Transverse colon (tissue), 4 donors: ENCODE results near the gene NPPA. TPM values are rescaled to one million over a fixed set of nuclear protein-coding genes. Genes with fewer than 3 reads are reported as not detected.

Source experiments
- DNase-seq: peaks from one replicate; pipeline ENCODE4 v3.0.0-alpha.2; 2019
- H3K27ac ChIP-seq, 4 donors: fragments of 200-600 bp; sonication (generic); 2 replicates each; pipeline ENCODE4 v1.5.1; 2016 to 2018; ENCODE audit warnings: inconsistent platforms in 4 of 4
- H3K27me3 ChIP-seq: fragments of 200-600 bp; sonication (generic); 2 replicates; pipeline ENCODE4 v1.5.1; 2017; ENCODE audit warnings: inconsistent platforms
- H3K36me3 ChIP-seq, 4 donors: fragments of 200-600 bp; sonication (generic); 2 replicates each; pipeline ENCODE4 v1.5.1; 2017 to 2019; ENCODE audit warnings: inconsistent platforms in 4 of 4
- H3K4me1 ChIP-seq, 4 donors: fragments of 200-600 bp; sonication (generic); 2 replicates each; pipeline ENCODE4 v1.5.1; 2017 to 2020; ENCODE audit warnings: inconsistent platforms in 4 of 4
- H3K4me3 ChIP-seq, 4 donors: fragments of 200-600 bp; sonication (generic); 1 replicate in 1 of 4; 2 replicates in 3 of 4; pipeline versions ENCODE4 v1.5.1 to v1.6.1; 2017 to 2019; ENCODE audit warnings: inconsistent platforms in 4 of 4
- H3K9me3 ChIP-seq, 2 donors: fragments of 200-600 bp; sonication (generic); 2 replicates each; pipeline ENCODE4 v1.5.1; 2017 to 2019; ENCODE audit warnings: inconsistent platforms in 2 of 2
- EP300 ChIP-seq: sonication (generic); formaldehyde crosslinking; IDR thresholded peaks from one replicate; pipeline ENCODE4 v1.6.1; 2017; ENCODE audit warnings: antibody characterized with exemption, low read depth
- POLR2A ChIP-seq: fragments of 450-650 bp; IDR thresholded peaks from one replicate; pipeline ENCODE4 v1.6.1; 2016; ENCODE audit warnings: antibody characterized with exemption, mild to moderate bottlenecking, moderate library complexity
- POLR2AphosphoS5 ChIP-seq, 3 donors: sonication (generic); formaldehyde crosslinking; IDR thresholded peaks; one replicate each; pipeline ENCODE4 v1.6.1; 2016; ENCODE audit warnings: antibody characterized with exemption in 3 of 3
- WGBS, 2 donors: methylation state at CpG; one replicate each; pipeline ENCODE4 v1.1.5; 2018; ENCODE audit warnings: low coverage in 1 of 2; 5-methylcytosine and 5-hydroxymethylcytosine counted together
- in situ Hi-C, 4 donors: fragments of 200-750 bp; cut with MboI; loops; one replicate each; pipeline versions ENCODE4 v1.15.0 to v1.15.1; 2017; ENCODE audit warnings: low sequenced_read_pairs in 3 of 4, low pct_ligation_motif_present in 1 of 4, low pct_unique_long_range_greater_than_20kb in 1 of 4
- intact Hi-C: fragments of 100-400 bp; cut with DNase I; formaldehyde crosslinking; loops from one replicate; pipeline ENCODE4 v1.15.1; 2023; ENCODE audit warnings: low total_unique reads
- total RNA-seq, 4 donors: library from RNA; depleted of rRNA; stranded (reverse); fragments of >200 nt; gene quantifications; one replicate each; pipeline ENCODE4 v1.1.0, GENCODE V29; 2016
- TF ChIP-seq, protein P1 (sequence below), 5 experiments: fragments of 200-600 bp in 3 of 5; fragments of 450-650 bp in 2 of 5; sonication (generic) in 3 of 5; IDR thresholded peaks; 1 replicate in 2 of 5; 2 replicates in 3 of 5; pipeline ENCODE4 v1.5.1; 2016 to 2017; ENCODE audit warnings: antibody characterized with exemption in 5 of 5, inconsistent platforms in 3 of 5, mild to moderate bottlenecking in 2 of 5, moderate library complexity in 1 of 5

Gene NPPA
- total RNA-seq, 4 donors from 2014 or later, result not detected

DNA sequence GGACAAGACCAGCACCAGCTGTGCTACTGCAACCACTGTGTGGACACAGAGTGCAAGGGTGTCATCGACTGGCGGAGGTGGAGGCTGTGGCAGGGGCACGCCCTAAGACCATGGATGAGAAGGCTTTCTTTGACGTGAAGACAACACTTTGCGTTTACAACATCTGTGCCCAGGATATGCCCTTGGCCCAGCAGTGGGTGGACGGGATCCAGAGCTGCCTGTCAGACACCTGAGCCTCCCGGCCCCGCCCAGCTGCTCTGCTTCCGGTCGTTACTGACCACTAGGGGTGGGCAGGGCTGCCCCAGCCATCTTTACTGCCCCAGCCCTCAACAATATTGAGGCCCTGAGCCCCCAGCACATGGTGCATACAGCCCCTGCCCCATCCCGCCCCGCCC lies 32.6 kb upstream of the NPPA start:
- TF ChIP-seq EP300, result no peak
- no peak for TF ChIP-seq POLR2AphosphoS5 (IDR thresholded peaks at IDR 0.05)
- no peak for TF ChIP-seq POLR2A
- TF ChIP-seq, protein P1, sequence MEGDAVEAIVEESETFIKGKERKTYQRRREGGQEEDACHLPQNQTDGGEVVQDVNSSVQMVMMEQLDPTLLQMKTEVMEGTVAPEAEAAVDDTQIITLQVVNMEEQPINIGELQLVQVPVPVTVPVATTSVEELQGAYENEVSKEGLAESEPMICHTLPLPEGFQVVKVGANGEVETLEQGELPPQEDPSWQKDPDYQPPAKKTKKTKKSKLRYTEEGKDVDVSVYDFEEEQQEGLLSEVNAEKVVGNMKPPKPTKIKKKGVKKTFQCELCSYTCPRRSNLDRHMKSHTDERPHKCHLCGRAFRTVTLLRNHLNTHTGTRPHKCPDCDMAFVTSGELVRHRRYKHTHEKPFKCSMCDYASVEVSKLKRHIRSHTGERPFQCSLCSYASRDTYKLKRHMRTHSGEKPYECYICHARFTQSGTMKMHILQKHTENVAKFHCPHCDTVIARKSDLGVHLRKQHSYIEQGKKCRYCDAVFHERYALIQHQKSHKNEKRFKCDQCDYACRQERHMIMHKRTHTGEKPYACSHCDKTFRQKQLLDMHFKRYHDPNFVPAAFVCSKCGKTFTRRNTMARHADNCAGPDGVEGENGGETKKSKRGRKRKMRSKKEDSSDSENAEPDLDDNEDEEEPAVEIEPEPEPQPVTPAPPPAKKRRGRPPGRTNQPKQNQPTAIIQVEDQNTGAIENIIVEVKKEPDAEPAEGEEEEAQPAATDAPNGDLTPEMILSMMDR (IDR thresholded peaks at IDR 0.05), result no peak
- Histone ChIP-seq H3K27me3 (no peaks in the 10 kb centered on the region), H3K4me1 (peaks cover 0 to 10% (median 0%) of the 10 kb centered on the region in 4 donors), H3K36me3 (no peaks in the 10 kb centered on the region), H3K4me3 (no peak overlapping the region), H3K9me3 (no peaks in the 10 kb centered on the region), H3K27ac (peak overlapping the region in 1 of 4 donors; percentile 23)
- 62% methylated on average over 12 of the region's 12 CpGs; no CpG with 5 or more reads in 1 of the 2 donors for WGBS, 2 donors
- in situ Hi-C loops (no loop called here), intact Hi-C loops (no loop called here)
- DNase-seq, result no peak

DNA sequence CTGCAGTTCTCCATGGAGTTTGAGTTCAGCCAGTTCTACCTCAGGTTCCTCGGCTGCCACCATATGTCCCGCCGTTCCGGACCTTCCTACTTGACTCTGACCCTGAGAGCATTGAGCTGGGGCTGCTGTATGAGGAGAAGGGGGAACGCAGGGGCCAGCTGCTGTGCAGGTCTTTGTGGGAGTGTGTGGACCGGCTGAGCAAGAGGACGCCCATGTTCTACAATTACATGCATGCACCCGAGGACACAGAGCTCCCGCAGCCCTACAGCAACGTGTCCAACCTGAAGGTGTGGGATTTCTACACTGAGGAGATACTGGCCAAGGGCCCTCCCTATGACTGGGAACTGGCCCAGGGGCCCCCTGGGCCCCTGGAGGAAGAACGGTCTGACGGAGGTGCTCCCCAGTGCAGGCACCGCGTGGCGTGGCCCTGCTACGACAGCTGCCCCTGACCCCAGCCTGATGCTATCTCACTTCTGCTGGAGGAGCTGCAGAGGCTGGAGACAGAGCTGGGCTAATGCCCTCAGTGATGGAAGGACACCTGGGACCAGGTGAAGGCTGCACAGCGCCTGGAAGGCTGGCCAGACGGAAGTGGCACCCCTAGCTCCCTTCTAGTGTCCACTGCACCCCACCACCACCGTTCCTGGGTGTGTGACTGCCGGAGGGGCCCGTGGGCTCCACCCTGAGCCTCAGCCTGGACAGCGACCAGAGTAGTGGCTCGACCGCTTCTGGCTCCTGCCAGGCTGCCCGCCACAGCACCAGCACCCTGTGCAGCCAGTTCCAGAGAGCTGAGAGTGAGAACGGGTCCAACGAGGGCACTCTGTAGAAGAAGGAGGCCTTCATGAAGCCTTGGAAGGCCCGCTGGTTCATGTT lies 32.0 kb upstream of the NPPA start:
- TF ChIP-seq, protein P1 (IDR thresholded peaks at IDR 0.05), result no peak
- TF ChIP-seq POLR2AphosphoS5 (IDR thresholded peaks at IDR 0.05) (no peak), EP300 (no peak), POLR2A (no peak)
- in situ Hi-C loops, result no loop called here
- Histone ChIP-seq H3K27ac (no peak overlapping the region), H3K4me1 (peaks cover 0 to 10% (median 0%) of the 10 kb centered on the region in 4 donors), H3K27me3 (no peaks in the 10 kb centered on the region), H3K4me3 (no peak overlapping the region), H3K9me3 (no peaks in the 10 kb centered on the region), H3K36me3 (no peaks in the 10 kb centered on the region)
- 82% methylated on average over 28 of the region's 28 CpGs; no CpG with 5 or more reads in 1 of the 2 donors for WGBS, 2 donors
- DNase-seq, result no peak
- intact Hi-C loops, result no loop called here

DNA sequence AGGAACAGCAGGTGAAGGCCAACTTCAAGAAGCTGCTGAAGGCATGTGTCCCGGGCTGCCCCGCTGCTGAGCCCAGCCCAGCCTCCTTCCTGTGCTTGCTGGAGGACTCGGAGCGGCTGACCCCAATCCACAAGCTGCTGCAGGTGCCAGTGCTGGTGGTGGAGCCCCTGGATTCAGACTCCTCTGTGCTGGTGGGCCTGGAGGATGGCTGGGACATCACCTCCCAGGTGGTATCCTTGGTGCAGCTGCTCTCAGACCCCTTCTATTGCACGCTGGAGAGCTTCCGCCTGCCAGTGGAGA lies 31.3 kb upstream of the NPPA start:
- 87% methylated on average over 6 of the region's 6 CpGs; no CpG with 5 or more reads in 1 of the 2 donors for WGBS, 2 donors
- H3K27me3 ChIP-seq, result no peaks in the 10 kb centered on the region
- no peak overlapping the region for H3K27ac ChIP-seq
- intact Hi-C loops, result no loop called here
- H3K4me1 ChIP-seq, result peaks cover 0 to 10% (median 0%) of the 10 kb centered on the region in 4 donors
- TF ChIP-seq EP300, result no peak
- TF ChIP-seq POLR2AphosphoS5 (IDR thresholded peaks at IDR 0.05), result no peak
- TF ChIP-seq POLR2A, result no peak
- TF ChIP-seq, protein P1 (IDR thresholded peaks at IDR 0.05), result no peak
- no peaks in the 10 kb centered on the region for H3K36me3 ChIP-seq
- no peak overlapping the region for H3K4me3 ChIP-seq
- H3K9me3 ChIP-seq, result no peaks in the 10 kb centered on the region
- DNase-seq, result no peak
- in situ Hi-C loops, result no loop called here

DNA sequence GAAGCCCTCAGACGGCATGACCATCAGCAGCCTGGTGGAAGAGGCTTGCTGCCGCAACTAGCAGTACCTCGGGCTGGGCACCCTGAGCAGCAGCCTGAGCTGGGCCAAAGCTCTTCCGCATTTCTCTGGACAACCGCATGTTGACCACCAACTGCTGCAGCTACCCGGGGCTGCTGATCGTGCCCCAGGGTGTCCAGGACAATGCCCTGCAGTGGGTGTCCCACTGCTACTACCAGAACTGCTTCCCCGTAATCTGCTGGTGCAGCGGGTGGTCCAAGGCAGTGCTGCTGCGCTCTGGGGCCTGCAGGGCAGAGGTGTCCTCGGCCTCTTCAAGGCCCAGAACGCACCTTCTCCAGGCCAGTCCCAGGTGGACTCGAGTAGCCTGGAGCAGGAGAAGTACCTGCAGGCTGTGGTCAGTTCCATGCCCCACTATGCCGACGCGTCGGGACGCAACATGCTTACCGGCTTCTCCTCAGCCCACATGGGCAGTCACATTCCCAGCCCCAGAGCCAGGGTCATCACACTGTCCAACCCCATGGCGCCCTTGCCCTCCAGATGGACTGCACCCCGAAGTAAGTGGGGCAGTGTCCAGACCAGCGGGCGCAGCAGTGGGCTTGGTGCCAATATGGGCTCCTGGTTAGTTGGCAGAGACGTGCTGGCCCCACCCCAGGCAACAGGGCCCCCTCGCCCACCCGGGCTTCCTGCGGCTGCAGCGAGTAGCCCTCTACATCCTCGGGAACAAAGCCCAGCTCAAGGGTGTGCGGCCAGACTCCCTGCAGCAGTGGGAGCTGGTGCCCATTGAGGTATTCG lies 30.7 kb upstream of the NPPA start:
- H3K27ac ChIP-seq, result no peak overlapping the region
- WGBS, 2 donors, result 79% methylated on average over 23 of the region's 31 CpGs; no CpG with 5 or more reads in 1 of the 2 donors
- in situ Hi-C loops, result no loop called here

More for the DNA sequence above, 30.7 kb upstream of the NPPA start:
- Histone ChIP-seq H3K36me3 (no peaks in the 10 kb centered on the region), H3K4me1 (peaks cover 0 to 10% (median 0%) of the 10 kb centered on the region in 4 donors), H3K4me3 (no peak overlapping the region), H3K9me3 (no peaks in the 10 kb centered on the region), H3K27me3 (no peaks in the 10 kb centered on the region)
- intact Hi-C loops, result no loop called here
- TF ChIP-seq, protein P1 (IDR thresholded peaks at IDR 0.05), result no peak
- TF ChIP-seq POLR2A (no peak), POLR2AphosphoS5 (IDR thresholded peaks at IDR 0.05) (no peak), EP300 (no peak)
- DNase-seq, result no peak
